NCI-H2107 treated with DMSO at 0.1 percent for 48 hours (cell line): Measurements from ENCODE around the gene PTMS.

Experiments
- DNase-seq: peaks from one replicate; lab custom pipeline; 2025; ENCODE audit not compliant: unreplicated experiment; lab: John Stamatoyannopoulos, UW

PTMS gene

GRCh38 chr12:6787309-6787708 is 21.1 kb downstream of the PTMS start:
- DNase-seq, result no peak

GRCh38 chr12:6788972-6789924 is 23.1 kb downstream of the PTMS start, which contains the start of gene CD4:
Gene CD4, plus strand, starts transcription at chr12:6789528. Its CDS starts 10,611 bp downstream, at chr12:6800139.
- DNase-seq, result no peak

DNA sequence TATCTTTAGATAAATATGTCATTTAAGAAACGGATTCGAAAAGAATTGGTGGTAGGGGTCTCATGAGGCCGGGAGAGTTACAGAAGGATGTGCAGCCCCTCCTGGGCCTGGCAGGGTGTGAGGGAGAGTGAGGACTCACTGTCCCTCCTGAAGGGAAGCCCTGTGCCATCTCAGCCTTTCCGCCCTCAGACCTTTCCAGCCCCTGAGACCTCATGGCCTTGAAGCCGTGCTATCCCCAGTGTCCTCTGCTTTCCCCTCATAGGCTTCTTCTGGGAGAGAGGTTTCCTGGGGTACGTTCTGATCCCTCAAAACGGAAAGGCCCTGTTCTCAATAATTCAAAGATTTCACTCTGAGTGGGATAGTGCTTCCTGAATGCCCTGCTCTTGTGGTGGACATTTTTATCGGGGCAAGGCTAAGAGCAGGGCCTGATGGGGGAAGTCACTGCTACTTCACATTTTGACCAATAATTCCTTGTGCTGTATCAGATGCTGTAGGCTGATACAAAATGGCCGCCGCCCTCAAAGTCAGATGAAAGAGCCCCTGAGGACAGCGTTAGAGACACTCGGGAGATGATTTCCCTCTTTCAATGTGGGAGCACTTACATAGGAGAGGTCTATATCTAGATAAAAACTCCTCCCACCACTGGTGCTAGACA is 24.5 kb downstream of the PTMS start:
- DNase-seq, result no peak

- no peak for DNase-seq
Measured at GRCh38 chr12:6791931-6792520, 25.9 kb downstream of the PTMS start.

- no peak for DNase-seq
Measured at GRCh38 chr12:6792522-6793201, 26.5 kb downstream of the PTMS start.

- DNase-seq, result no peak
Measured at GRCh38 chr12:6795088-6795487, 28.9 kb downstream of the PTMS start.

- no peak for DNase-seq
Measured at GRCh38 chr12:6796576-6796975, 30.4 kb downstream of the PTMS start.

- no peak for DNase-seq
Measured at GRCh38 chr12:6799147-6799546, 33.0 kb downstream of the PTMS start.

GRCh38 chr12:6807170-6807569 is 41.0 kb downstream of the PTMS start:
- DNase-seq, result no peak

DNA sequence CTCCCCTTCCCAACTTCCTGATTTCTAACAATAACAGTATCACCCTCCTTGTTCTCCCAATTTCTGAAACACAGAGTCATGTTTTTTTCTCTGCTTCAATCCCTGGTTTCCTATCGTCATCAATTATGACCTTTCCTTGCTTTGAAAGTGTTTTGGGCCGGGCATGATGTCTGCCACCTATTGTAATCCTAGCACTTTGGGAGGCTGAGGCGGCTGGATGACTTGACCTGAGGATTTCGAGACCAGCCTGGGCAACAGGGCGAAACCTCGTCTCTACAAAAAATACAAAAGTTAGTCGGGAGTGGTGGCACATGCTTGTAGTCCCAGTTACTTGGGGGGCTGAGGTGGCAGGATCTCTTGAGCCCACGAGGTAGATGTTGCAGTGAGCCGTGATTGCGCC is 42.9 kb downstream of the PTMS start:
- no peak for DNase-seq

- DNase-seq, result no peak
Measured at GRCh38 chr12:6810758-6811157, 44.6 kb downstream of the PTMS start.

DNA sequence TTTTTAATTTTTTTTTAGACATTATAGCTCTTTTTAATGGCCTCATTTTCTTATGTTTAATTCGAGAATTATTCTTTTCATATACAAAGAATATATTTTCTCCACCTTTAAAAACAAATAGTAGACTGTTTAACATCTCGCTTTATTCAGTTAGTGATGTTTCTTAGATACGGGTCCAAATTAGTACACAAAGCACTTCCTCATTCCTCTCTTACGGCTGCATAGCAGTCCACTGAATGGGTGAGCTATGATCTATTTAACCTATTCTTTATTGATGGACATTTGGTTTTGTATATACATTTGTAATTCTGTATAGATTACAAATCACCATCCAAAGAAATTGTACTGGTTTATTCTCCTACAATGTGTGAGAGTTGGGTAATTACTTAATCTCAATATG is 47.2 kb downstream of the PTMS start:
- DNase-seq, result no peak

DNA sequence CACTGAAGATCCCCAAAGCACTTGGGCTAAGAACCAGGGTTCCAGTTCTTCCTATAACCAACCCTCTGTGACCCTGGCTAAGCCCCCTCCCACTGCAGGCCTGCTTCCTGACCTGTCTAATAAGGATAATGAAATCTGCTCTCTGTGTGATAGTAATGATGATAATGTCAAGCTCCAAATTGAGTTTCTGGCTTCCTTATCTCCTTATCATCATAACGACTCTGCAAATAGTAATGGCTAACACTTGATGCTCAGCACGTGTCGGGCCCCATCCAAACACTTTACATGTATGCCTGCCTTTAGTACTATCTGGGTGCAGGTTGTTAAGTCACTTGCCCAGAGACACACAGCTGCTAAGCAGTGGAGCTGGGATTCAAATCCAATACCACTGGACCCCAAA is 50.4 kb downstream of the PTMS start:
- DNase-seq, result no peak

GRCh38 chr12:6817098-6817497 is 50.9 kb downstream of the PTMS start:
- DNase-seq, result no peak

DNA sequence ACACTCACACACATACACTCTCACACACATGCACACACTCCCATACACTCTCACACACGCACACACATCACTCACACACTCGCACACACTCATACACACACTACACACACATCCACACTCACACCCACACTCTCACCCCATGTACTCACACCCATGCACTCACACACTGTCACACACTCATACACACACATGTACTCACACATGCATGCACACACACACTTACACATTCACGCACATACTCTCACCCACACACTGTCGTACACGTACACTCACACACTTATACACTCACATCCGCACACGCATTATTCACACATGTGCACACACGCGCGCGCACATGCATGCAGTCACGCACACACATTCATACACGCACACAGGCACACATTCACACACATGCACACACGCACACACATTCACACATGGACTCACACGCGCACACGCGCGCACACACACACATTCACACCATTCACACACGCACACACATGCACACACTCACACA is 51.5 kb downstream of the PTMS start:
- DNase-seq, result no peak

GRCh38 chr12:6818222-6818621 is 52.1 kb downstream of the PTMS start:
- no peak for DNase-seq

DNA sequence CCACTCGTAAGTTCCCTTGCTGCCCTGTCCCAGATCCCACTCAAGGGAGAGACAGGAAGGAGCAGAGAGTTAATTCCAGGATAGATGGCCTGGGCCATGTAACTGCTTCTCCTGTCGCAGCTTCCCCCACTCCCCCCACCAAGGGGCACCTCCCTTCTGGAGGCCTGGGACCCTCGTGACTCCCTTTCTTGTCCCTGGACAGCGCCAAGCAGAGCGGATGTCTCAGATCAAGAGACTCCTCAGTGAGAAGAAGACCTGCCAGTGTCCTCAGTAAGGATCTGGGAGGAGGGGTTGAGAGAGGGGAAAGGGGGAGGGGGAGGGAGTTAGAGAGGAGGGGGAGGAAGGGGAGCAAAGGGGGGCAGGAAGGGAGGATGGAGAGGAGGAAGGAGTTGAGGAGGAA is 52.5 kb downstream of the PTMS start:
- no peak for DNase-seq

GRCh38 chr12:6819106-6820030 is 53.2 kb downstream of the PTMS start:
- DNase-seq, result no peak

- DNase-seq, result no peak
Measured at GRCh38 chr12:6820166-6820565, 54.0 kb downstream of the PTMS start.
